ENCODE results near the gene UMAD1.

UMAD1 gene

GRCh38 chr7:7785344-7785973 is 144.9 kb downstream of the UMAD1 start:
- H3K27ac ChIP-seq (ENCODE audit: low read depth, low read length, severe bottlenecking) = no peak overlapping the region
- no peak overlapping the region for H3K4me3 ChIP-seq (ENCODE audit: extremely low read depth, insufficient read depth, low read length, poor library complexity, severe bottlenecking)
- H3K36me3 ChIP-seq (ENCODE audit: control insufficient read depth, insufficient read depth, low read length) = no peaks in the 10 kb centered on the region
- 83 to 92% methylated on average over 5 to 6 of the region's 6 CpGs for WGBS, 2 experiments (ENCODE audit: insufficient coverage in 2 of 2)
- H3K9me3 ChIP-seq (ENCODE audit: control insufficient read depth, low read length) = no peaks in the 10 kb centered on the region
- H3K4me1 ChIP-seq (ENCODE audit: control insufficient read depth, insufficient read depth, low read length, poor library complexity, severe bottlenecking) = peaks cover 8% of the 10 kb centered on the region

- Histone ChIP-seq H3K27ac (ENCODE audit: low read depth, low read length, severe bottlenecking) (no peak overlapping the region), H3K9me3 (ENCODE audit: control insufficient read depth, low read length) (no peaks in the 10 kb centered on the region), H3K4me3 (ENCODE audit: extremely low read depth, insufficient read depth, low read length, poor library complexity, severe bottlenecking) (no peak overlapping the region), H3K4me1 (ENCODE audit: control insufficient read depth, insufficient read depth, low read length, poor library complexity, severe bottlenecking) (peaks cover 7% of the 10 kb centered on the region), H3K36me3 (ENCODE audit: control insufficient read depth, insufficient read depth, low read length) (no peaks in the 10 kb centered on the region)
- 88% methylated on average over 1 of the region's 3 CpGs for WGBS, 2 experiments (ENCODE audit: insufficient coverage in 2 of 2)
Measured at GRCh38 chr7:7786595-7786994, 146.0 kb downstream of the UMAD1 start.

- WGBS, 2 experiments (ENCODE audit: insufficient coverage in 2 of 2) = no CpG with 5 or more reads among the region's 3 CpGs
- no peaks in the 10 kb centered on the region for H3K36me3 ChIP-seq (ENCODE audit: control insufficient read depth, insufficient read depth, low read length)
- no peak overlapping the region for H3K27ac ChIP-seq (ENCODE audit: low read depth, low read length, severe bottlenecking)
- H3K4me1 ChIP-seq (ENCODE audit: control insufficient read depth, insufficient read depth, low read length, poor library complexity, severe bottlenecking) = peaks cover 18% of the 10 kb centered on the region
- no peak overlapping the region for H3K4me3 ChIP-seq (ENCODE audit: extremely low read depth, insufficient read depth, low read length, poor library complexity, severe bottlenecking)
- no peaks in the 10 kb centered on the region for H3K9me3 ChIP-seq (ENCODE audit: control insufficient read depth, low read length)
Measured at GRCh38 chr7:7789551-7789988, 149.0 kb downstream of the UMAD1 start.

GRCh38 chr7:7790041-7790741 is 149.6 kb downstream of the UMAD1 start:
- Histone ChIP-seq H3K4me3 (ENCODE audit: extremely low read depth, insufficient read depth, low read length, poor library complexity, severe bottlenecking) (no peak overlapping the region), H3K9me3 (ENCODE audit: control insufficient read depth, low read length) (no peaks in the 10 kb centered on the region), H3K4me1 (ENCODE audit: control insufficient read depth, insufficient read depth, low read length, poor library complexity, severe bottlenecking) (peaks cover 24% of the 10 kb centered on the region), H3K36me3 (ENCODE audit: control insufficient read depth, insufficient read depth, low read length) (no peaks in the 10 kb centered on the region), H3K27ac (ENCODE audit: low read depth, low read length, severe bottlenecking) (peak overlapping the region; percentile 41)
- 84 to 94% methylated on average over 2 to 4 of the region's 6 CpGs for WGBS, 2 experiments (ENCODE audit: insufficient coverage in 2 of 2)

- Histone ChIP-seq H3K36me3 (ENCODE audit: control insufficient read depth, insufficient read depth, low read length) (no peaks in the 10 kb centered on the region), H3K9me3 (ENCODE audit: control insufficient read depth, low read length) (no peaks in the 10 kb centered on the region), H3K4me3 (ENCODE audit: extremely low read depth, insufficient read depth, low read length, poor library complexity, severe bottlenecking) (no peak overlapping the region), H3K27ac (ENCODE audit: low read depth, low read length, severe bottlenecking) (peak overlapping the region; percentile 32), H3K4me1 (ENCODE audit: control insufficient read depth, insufficient read depth, low read length, poor library complexity, severe bottlenecking) (peaks cover 29% of the 10 kb centered on the region)
- 94 to 100% methylated on average over 2 of the region's 5 CpGs for WGBS, 2 experiments (ENCODE audit: insufficient coverage in 2 of 2)
Measured at GRCh38 chr7:7791523-7791922, 151.0 kb downstream of the UMAD1 start.

GRCh38 chr7:7792056-7792455 is 151.5 kb downstream of the UMAD1 start:
- Histone ChIP-seq H3K9me3 (ENCODE audit: control insufficient read depth, low read length) (peaks cover 5% of the 10 kb centered on the region), H3K27ac (ENCODE audit: low read depth, low read length, severe bottlenecking) (peak overlapping the region; percentile 25), H3K4me1 (ENCODE audit: control insufficient read depth, insufficient read depth, low read length, poor library complexity, severe bottlenecking) (peaks cover 29% of the 10 kb centered on the region), H3K4me3 (ENCODE audit: extremely low read depth, insufficient read depth, low read length, poor library complexity, severe bottlenecking) (no peak overlapping the region), H3K36me3 (ENCODE audit: control insufficient read depth, insufficient read depth, low read length) (no peaks in the 10 kb centered on the region)
- no CpG with 5 or more reads among the region's 1 CpG for WGBS, 2 experiments (ENCODE audit: insufficient coverage in 2 of 2)

GRCh38 chr7:7793249-7793648 is 152.7 kb downstream of the UMAD1 start:
- Histone ChIP-seq H3K36me3 (ENCODE audit: control insufficient read depth, insufficient read depth, low read length) (no peaks in the 10 kb centered on the region), H3K4me3 (ENCODE audit: extremely low read depth, insufficient read depth, low read length, poor library complexity, severe bottlenecking) (no peak overlapping the region), H3K27ac (ENCODE audit: low read depth, low read length, severe bottlenecking) (no peak overlapping the region), H3K9me3 (ENCODE audit: control insufficient read depth, low read length) (peaks cover 9% of the 10 kb centered on the region), H3K4me1 (ENCODE audit: control insufficient read depth, insufficient read depth, low read length, poor library complexity, severe bottlenecking) (peaks cover 29% of the 10 kb centered on the region)
- no CpG with 5 or more reads among the region's 2 CpGs for WGBS, 2 experiments (ENCODE audit: insufficient coverage in 2 of 2)

- peaks cover 29% of the 10 kb centered on the region for H3K4me1 ChIP-seq (ENCODE audit: control insufficient read depth, insufficient read depth, low read length, poor library complexity, severe bottlenecking)
- H3K27ac ChIP-seq (ENCODE audit: low read depth, low read length, severe bottlenecking) = no peak overlapping the region
- WGBS, 2 experiments (ENCODE audit: insufficient coverage in 2 of 2) = no CpG with 5 or more reads among the region's 1 CpG
- no peak overlapping the region for H3K4me3 ChIP-seq (ENCODE audit: extremely low read depth, insufficient read depth, low read length, poor library complexity, severe bottlenecking)
- H3K36me3 ChIP-seq (ENCODE audit: control insufficient read depth, insufficient read depth, low read length) = no peaks in the 10 kb centered on the region
- peaks cover 9% of the 10 kb centered on the region for H3K9me3 ChIP-seq (ENCODE audit: control insufficient read depth, low read length)
Measured at GRCh38 chr7:7793921-7794320, 153.4 kb downstream of the UMAD1 start.

- Histone ChIP-seq H3K36me3 (ENCODE audit: control insufficient read depth, insufficient read depth, low read length) (no peaks in the 10 kb centered on the region), H3K4me3 (ENCODE audit: extremely low read depth, insufficient read depth, low read length, poor library complexity, severe bottlenecking) (no peak overlapping the region), H3K9me3 (ENCODE audit: control insufficient read depth, low read length) (peaks cover 9% of the 10 kb centered on the region), H3K4me1 (ENCODE audit: control insufficient read depth, insufficient read depth, low read length, poor library complexity, severe bottlenecking) (peaks cover 23% of the 10 kb centered on the region), H3K27ac (ENCODE audit: low read depth, low read length, severe bottlenecking) (peak overlapping the region; percentile 74)
- 89 to 95% methylated on average over 1 to 2 of the region's 2 CpGs for WGBS, 2 experiments (ENCODE audit: insufficient coverage in 2 of 2)
Measured at GRCh38 chr7:7795203-7795602, 154.7 kb downstream of the UMAD1 start.

GRCh38 chr7:7795630-7796121 is 155.1 kb downstream of the UMAD1 start:
- no CpG with 5 or more reads among the region's 1 CpG for WGBS, 2 experiments (ENCODE audit: insufficient coverage in 2 of 2)
- H3K36me3 ChIP-seq (ENCODE audit: control insufficient read depth, insufficient read depth, low read length) = no peaks in the 10 kb centered on the region

GRCh38 chr7:7798510-7798909 is 158.0 kb downstream of the UMAD1 start:
- H3K36me3 ChIP-seq (ENCODE audit: control insufficient read depth, insufficient read depth, low read length) = no peaks in the 10 kb centered on the region
- H3K9me3 ChIP-seq (ENCODE audit: control insufficient read depth, low read length) = peaks cover 9% of the 10 kb centered on the region
- peaks cover 20% of the 10 kb centered on the region for H3K4me1 ChIP-seq (ENCODE audit: control insufficient read depth, insufficient read depth, low read length, poor library complexity, severe bottlenecking)
- H3K27ac ChIP-seq (ENCODE audit: low read depth, low read length, severe bottlenecking) = no peak overlapping the region
- no peak overlapping the region for H3K4me3 ChIP-seq (ENCODE audit: extremely low read depth, insufficient read depth, low read length, poor library complexity, severe bottlenecking)
- WGBS, 2 experiments (ENCODE audit: insufficient coverage in 2 of 2) = 50% methylated on average over 1 of the region's 1 CpG; no CpG with 5 or more reads in 1 of the 2 experiments

More at GRCh38 chr7:7795630-7796121, 155.1 kb downstream of the UMAD1 start:
- no peak overlapping the region for H3K4me3 ChIP-seq (ENCODE audit: extremely low read depth, insufficient read depth, low read length, poor library complexity, severe bottlenecking)
- peaks cover 22% of the 10 kb centered on the region for H3K4me1 ChIP-seq (ENCODE audit: control insufficient read depth, insufficient read depth, low read length, poor library complexity, severe bottlenecking)
- peaks cover 9% of the 10 kb centered on the region for H3K9me3 ChIP-seq (ENCODE audit: control insufficient read depth, low read length)
- peak overlapping the region; percentile 74 for H3K27ac ChIP-seq (ENCODE audit: low read depth, low read length, severe bottlenecking)
